CD4-positive, alpha-beta T cell treated with Interleukin-12 subunit alpha and Interleukin-12 subunit beta, for 1 hour (primary cell): ENCODE data around the gene PHACTR2.

ENCODE experiments used
- DNase-seq: peaks from one replicate; pipeline ENCODE4 v3.0.0-alpha.2; 2020

The PHACTR2 gene

GRCh38 chr6:143743301-143744166 is 65.8 kb downstream of the PHACTR2 start:
- DNase-seq: no peak

DNA sequence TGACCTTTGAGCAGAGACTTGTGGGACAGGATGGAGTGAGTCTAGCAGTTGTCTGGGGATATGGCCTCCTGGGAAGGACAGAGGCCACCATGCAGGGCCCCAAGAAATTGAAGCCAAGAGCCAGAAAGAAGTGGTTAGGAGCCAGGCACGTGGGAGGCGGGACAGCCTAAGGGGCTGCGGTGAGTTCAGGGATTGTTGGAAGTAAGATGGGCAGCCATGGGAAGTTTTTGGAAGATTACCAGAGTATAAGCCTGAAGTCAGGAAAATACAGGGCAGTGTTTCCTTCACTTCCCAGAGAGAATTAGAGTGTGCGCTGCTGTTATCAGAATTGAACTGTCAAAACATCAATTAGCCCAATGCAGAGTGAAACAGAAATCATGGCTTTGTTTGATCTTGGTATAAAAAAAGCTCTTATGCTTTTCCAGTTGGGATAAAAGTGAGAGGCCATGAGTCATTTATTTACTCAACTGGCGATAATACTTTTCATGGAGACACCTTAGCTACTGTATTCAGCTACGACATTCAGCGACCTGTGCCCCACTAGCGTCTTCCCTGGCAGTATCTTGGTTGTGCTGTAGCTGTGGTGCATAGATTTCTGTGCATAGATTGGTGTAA is 66.9 kb downstream of the PHACTR2 start:
- no peak for DNase-seq

DNA sequence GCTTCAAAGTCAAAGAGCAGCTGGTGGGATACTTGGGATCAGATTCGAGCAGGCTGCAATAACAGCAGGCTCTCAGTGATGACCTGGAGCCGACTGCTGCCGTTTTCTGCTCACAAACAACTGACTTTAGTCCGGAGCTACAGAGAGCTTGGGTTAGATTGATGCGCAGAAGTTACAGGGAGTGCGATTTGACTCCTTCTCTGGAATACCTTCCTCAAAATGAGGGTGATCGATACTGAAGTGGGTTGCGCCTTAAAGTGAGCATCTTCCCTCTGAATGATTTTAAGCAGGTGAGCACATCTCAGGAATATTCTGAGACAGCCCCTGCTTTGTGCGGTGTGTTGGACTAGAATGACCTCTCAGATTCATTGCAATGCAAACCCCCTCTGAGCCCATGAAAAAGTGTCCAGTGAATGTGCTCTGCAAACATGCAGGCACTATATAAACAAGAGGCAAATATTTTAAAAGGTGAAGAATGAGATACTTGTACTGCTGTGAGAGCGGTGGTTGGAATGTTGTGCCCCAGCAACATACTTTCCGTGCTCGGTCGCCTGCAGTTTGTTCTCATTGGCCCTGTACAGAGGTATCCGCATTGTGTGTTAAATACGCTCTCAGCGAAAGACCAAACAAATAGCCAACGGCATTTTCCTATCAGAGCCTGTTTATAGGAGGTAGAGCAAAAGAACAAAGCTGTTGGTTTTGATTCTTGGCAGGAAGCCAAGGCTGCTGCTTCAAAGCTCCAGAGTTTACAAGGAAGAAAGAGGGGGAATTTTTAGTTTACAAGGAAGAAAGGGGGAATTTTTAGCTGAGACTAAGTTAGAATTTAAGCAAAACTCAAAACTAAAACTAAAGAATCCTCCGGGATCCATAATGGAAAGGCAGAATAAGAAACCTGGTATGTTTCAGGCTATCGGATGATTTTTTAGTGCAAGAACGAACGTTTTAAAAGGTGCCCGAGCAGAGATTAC is 67.7 kb downstream of the PHACTR2 start:
- DNase-seq: no peak

DNA sequence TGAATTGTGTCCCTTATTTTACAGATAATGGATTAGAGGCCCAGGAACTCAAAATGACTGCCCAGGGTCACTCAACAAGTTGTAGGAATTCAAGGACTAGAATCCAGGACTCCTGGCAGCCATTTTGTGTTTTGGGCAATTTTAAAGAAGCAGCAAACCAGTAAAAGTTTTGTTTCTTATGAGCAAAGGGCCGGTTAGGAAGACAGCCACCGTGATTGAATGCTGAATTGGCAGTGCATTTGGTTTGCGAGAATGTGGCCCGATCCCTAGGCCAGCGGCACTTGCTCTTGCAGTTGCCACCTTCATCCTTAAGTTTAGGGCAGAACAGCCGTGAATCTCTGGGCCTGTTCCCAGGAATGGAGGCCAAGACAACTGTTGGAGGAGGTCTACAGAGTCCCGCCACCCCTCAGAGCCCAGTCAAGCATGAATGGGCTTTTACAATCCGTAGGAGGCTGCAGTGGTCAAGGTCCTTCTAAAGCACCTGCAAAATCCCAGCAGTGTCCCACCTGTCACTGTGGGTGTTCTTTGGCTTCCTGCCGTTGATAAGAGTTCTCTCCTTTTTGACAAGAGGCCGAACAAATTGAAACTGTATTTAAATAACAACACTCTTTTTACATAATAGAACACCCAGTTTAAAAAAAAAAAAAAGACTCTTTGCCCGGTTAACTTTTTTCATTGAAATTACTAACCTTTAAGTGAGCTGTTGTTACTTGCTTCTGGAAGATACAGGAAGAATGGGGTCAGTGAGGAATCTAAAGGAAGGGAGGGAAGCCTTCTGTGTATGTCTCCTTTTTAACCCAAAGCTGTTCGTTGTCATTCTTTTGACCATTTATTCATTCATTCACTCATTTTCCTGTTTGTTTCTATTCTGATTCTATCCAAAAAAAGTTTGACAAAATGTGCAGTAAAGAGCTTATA is 68.7 kb downstream of the PHACTR2 start:
- no peak for DNase-seq

DNA sequence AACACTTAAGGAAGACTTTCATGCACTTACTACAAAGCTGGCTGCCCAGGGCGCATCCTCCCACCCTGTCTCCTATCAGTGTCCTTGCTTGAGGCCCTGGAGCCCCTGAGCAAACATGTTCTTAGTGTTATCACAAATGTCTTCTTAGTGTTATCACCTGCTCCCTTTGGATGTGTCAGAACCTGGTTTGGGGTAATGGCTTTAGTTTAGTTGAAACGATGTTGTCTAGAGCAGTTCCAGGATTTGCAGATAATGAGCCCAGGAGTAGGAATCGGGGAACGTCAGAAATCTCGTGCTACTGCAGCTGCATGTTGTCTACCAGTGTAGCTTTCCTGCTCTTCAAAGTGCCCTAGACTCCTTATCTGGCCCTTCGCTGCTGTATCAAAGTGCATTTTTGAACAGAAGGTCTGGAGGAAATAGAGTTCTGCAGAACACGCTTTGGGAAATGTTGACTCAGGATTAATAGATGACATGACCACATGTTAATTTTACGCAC is 69.6 kb downstream of the PHACTR2 start:
- DNase-seq: no peak

DNA sequence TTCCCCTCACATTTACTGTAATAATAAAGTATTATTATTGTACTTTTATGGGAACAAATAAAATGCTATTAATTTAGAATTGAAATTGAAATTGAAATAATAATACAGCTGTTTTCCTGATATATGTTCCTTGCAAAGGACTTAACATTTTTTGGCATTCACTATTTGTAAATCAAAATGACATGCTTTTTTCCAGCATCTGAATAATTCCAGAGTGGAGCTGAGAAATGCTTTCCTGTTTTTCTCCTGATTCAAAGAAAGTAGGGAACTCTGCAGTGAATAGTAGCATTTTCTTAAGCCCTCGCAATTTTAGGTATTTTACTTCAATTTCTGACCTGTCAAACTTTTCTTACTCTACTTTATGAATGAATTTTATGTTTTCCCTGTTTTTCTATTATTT is 72.1 kb downstream of the PHACTR2 start:
- no peak for DNase-seq

DNA sequence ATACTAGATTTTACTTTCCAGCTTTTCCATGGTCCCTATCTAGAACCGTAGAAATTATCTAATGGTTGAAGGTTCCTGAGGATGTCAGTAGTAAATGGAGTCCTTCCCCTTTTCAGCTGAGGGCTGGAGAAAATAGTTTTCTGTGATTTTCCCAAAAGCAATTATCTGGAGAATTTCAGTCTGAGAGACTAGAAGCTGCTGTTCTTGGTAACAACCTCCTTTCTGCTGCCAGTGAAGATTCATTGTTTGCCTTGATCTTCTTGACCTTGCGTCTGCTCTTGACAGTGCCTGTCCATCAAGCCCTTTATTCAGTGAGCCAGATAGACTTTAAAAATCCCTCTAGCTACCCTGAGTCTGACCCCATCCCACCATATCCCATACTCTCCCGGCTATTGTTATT is 73.1 kb downstream of the PHACTR2 start:
- DNase-seq: no peak

GRCh38 chr6:143752459-143752858 is 74.7 kb downstream of the PHACTR2 start:
- DNase-seq: no peak

DNA sequence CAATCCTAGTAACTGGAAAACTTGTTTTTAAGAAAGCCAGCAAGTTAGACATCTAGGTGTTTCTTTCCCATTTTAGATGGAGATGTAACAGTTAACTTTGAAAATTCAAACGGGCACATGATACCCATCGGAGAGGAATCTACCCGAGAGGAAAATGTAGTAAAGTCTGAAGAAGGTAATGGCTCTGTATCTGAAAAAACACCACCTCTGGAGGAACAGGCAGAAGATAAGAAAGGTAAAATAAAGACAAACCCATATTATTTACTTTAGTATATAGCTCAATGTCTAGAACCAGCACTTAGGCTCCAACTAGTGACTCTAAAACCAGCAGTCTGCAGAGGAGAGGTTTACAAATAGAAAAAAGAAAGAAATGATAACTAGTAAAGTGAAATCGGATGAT is 75.9 kb downstream of the PHACTR2 start:
- DNase-seq: no peak

- DNase-seq: no peak
Measured at GRCh38 chr6:143754204-143754603, 76.4 kb downstream of the PHACTR2 start.

DNA sequence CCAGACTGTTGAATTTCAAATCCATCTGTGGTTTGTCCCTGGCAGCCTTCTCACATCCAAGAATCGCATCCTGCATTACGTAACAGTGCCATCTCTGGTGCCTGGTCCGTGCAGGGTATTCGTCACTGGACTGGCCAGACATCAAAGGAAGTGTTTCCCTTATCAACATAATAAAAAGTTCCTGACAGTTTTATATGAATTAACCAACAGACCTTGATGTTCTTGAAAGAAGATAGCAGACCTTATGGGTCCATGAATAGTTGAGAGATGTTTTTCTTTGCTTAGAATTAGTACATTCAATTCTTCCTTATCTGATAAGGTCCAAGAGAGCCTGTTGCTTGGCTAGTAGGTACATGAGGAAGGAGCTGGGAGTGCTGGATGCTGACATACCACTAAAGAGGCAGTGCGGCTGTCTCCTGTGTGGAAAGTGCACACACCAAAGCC is 77.6 kb downstream of the PHACTR2 start:
- DNase-seq: no peak

GRCh38 chr6:143757346-143757832 is 79.6 kb downstream of the PHACTR2 start:
- no peak for DNase-seq

- DNase-seq: no peak
Measured at GRCh38 chr6:143758551-143758950, 80.8 kb downstream of the PHACTR2 start.

DNA sequence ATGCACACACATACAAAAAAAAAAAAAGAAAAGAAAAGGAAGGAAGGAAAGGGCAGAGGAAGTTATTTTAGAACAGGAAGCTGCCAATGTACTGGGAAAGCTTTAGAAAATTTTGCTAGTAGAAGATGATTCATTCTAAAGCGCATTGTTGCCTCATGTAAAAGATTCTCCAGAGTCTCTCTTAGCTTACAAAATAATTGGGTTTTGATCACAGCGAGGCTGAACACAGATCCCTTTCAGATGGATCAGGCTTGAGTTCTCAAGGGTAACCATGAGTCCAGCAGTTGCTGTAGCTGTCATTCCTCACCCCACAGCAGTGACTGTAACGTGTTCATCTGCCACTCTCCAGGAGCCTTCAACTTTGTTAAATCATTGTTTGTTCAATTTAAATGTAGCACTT is 81.9 kb downstream of the PHACTR2 start:
- DNase-seq: no peak

- no peak for DNase-seq
Measured at GRCh38 chr6:143761074-143761473, 83.3 kb downstream of the PHACTR2 start.

DNA sequence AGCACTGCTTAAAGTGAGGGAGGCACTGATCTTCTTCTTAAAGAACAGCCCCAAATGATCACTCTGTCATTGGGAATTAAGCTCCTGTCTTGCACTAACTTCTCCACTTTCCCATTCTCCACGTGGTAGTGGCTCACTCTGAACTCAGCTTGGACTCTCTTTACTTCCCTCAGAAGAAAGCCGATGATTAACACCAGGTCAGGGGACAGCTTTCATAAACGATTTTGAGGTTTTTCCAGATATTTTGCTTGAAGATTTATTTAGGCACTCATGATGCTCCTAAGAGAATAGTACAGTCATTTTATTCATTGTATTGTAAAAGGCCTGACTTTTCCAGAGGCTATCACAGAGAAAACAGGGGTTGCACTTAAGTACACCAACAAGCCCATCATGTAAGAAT is 84.4 kb downstream of the PHACTR2 start:
- DNase-seq: no peak

DNA sequence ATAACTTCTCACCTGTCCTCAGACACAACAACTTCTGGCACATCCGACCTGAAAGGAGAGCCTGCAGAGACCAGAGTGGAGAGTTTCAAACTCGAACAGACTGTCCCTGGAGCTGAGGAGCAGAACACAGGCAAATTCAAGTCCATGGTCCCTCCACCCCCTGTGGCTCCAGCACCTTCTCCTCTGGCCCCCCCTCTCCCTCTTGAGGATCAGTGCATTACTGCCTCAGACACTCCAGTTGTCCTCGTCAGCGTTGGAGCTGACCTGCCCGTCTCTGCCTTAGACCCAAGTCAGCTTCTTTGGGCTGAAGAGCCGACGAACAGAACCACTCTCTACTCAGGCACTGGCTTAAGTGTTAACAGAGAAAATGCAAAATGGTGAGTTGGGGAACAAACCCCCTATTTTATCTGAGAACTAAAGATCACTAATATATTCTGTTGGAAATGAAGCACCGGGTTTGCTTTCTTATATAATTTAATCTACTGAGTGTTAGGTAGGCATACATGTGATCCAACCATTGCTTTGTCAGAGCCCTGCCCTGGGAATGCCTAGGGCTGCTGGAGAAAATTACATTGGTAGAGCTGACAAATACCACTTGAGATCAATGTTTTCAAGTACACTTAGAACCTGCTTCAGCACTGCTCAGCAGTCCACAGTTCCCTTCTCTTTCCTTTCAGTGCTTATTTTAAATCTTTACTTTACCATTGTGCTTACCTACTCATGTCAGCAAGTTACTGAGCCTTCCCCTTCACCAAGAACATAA is 87.8 kb downstream of the PHACTR2 start:
- DNase-seq: no peak

DNA sequence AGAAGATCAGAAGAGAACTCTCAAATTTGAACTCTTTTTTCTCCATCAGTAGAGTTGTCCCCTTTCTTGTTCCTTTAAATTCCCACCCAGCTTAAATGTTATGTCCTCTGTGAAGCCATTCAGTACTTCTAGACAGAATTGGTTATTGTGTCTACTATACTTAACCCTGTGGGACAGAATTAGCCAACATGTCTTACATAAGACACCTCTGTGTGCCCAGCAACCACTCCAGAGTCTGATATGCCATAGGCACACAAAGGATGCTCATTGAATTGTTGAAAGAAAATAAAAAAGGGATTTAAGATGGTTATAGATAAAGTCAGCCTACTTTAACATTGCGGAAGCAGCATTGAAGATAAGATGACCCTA is 88.4 kb downstream of the PHACTR2 start:
- no peak for DNase-seq

- no peak for DNase-seq
Measured at GRCh38 chr6:143767433-143767832, 89.7 kb downstream of the PHACTR2 start.

- no peak for DNase-seq
Measured at GRCh38 chr6:143772116-143773086, 94.6 kb downstream of the PHACTR2 start.
